GM18870 (cell line): ENCODE data around the gene HOXA5.

Experiments
- ATAC-seq: cut with Tn5 transposase; IDR thresholded peaks from one replicate; pipeline ENCODE4 v1.9.1; 2021; ENCODE audit warnings: moderate library complexity; ENCODE audit not compliant: unreplicated experiment

Gene HOXA5

DNA sequence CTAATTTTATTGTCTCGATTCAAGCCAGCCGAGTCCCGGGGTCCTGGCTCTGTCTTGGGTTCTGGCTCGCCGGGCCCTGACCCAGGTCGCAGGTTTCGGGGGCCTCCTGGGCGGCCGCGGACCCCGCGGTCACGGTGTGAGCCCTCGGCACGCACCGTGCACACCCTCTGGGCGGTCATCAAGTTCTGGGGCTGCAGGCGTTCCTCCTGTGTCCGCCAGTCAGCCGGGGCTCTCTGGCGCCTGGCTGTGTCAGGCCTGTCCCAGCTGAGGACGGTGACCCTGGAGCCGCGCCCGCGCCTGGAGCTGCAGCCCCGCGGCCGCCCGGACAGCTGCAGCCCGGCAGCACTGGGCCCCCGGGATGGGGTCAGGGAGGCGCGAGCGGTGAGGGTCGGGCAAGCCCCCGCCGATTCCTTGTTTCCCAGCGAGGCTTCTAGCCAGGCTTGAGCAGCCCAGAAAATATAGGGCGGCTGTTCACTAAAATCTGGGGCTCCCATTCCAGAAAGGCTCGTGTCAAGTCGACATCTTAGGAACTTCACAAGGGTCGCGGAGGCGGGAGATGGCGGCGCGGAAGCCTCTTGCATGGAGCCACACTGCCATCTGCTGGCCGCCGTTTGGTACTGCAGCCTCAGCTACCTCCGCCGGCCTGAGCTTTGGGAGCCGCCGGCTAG, 17.2 kb upstream of the HOXA5 start:
- peak; percentile 55 for ATAC-seq

DNA sequence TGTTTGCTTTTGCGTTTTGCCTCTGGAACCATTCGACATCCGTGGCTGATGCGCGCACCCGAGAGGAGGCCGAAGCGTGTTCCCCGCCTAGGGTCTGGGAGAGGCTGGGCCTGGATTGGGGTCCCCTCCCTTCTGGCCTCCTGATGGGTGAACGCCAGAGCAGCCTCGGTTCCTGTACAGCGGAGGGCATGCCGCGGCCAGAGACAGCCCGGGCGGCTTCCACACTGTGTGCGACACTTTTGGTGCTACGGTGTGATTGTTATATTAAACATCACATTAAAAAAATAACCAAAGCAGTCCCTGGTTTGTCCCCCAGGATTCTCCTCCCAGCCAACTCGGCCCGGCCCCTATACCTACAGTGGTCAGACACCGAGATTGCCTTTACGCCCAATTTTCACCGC, 16.7 kb upstream of the HOXA5 start:
- ATAC-seq = no peak

DNA sequence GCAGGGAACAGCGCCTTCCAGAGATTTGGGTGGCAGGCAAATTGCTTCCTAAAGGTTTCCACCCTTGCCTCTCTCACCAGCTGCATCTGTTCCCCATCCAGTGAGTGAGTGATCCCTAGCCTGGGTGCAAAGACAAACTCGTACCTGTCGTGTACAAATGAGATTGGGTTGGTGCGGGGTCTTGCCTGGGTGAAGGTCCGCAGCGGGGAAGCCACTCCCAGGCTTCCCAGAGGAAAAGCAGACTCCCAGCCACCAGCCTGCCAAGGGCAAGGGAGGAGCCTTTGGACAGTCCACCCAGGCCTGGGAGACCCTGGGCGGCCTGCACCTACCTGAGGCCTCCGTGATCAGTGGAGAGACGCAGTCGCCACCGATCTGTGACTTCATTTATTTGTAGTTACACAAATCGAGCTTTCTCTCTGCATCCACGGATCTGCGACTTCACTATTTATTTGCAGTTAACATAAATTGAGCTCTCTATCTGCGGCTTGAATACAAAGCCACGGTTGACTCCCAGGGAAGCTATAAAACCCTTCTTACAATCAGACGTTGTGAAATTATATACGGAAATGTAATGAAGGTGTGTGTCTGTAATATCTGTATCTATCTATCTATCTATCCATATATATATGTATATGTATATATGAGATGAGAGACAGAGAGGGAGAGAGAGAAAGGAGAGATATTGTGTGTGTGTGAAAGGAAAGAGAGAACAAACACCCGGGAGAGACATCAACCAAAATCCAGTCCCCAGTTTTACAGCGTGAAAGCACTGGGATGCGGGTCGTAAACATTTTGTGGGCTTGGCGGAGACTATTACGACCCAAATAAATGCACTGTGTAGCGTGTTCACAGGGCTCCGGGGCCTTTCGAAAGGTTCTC, 16.0 kb upstream of the HOXA5 start:
- ATAC-seq = no peak

DNA sequence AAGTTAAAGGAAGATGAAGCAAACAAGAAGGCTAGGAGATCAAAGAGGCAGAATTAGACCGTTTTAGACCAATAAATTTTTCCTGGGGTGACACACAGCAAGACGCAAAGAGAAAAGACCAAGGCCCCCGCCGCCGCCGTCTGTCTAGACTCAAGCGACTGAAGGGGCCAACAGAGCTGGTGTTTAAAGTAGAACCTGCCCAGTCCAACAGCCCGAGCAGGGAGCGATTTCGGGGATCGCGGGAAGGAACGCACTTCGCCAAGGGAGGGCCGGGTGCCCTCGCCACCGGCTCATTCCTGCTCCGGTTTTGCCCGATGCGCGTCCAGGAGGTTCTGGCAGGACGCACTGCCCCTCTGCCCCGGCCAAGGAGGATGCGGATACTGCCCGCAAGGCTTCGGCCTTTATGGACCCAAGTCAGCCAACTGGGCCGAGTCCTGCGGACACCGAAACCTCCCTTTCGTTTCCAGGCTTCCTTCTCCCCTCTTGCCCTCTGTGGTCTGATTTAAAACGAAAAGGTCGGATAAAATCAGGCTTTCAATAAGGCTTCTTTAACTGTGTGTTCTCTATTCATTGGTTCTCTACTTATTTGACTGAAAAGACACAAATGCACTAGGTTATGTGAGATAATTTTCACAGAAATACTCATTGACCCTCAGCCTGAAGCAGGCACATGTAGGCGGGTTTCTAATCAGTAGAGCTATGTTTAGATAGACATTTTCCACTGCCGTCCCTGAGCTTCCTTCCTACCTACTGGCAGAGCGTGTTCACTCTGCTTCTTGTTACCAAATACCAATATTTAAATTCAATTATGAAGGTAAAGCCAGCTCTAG, 15.2 kb upstream of the HOXA5 start:
- ATAC-seq = no peak

DNA sequence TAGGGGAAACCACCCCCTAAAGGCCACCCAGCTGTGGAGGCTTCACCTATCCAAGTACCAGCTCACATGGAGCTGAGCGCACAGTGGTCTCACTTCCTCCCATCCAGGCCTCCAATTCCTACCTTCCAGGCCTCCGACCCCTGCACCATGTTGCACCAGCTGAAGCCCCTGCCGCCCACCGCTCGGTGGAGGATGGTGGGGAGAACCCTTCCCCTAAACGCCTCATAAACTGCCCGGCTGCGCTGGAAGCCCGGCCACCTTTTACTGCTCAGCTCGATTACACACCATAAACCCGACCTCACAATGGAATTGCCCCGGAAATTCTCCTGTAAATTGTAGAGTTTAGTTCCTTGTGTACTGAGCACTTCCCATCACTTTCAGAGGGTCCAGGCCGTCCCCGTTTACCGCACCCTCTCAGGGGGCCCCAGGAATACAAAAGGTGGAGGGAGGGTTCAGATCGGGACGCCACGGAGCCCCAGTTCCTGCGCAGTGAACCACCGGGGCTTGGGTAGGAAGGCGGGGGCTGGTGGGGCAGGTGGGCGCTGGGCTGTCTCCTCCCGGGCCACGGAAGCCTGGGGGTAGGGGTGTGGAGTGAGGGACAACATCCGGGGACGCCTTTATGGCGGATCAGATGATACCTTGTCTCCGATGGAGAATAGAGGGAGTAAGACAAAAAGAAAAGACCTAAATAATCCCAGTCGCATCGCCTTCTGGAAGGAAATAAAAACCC, 14.4 kb upstream of the HOXA5 start:
- ATAC-seq = no peak

DNA sequence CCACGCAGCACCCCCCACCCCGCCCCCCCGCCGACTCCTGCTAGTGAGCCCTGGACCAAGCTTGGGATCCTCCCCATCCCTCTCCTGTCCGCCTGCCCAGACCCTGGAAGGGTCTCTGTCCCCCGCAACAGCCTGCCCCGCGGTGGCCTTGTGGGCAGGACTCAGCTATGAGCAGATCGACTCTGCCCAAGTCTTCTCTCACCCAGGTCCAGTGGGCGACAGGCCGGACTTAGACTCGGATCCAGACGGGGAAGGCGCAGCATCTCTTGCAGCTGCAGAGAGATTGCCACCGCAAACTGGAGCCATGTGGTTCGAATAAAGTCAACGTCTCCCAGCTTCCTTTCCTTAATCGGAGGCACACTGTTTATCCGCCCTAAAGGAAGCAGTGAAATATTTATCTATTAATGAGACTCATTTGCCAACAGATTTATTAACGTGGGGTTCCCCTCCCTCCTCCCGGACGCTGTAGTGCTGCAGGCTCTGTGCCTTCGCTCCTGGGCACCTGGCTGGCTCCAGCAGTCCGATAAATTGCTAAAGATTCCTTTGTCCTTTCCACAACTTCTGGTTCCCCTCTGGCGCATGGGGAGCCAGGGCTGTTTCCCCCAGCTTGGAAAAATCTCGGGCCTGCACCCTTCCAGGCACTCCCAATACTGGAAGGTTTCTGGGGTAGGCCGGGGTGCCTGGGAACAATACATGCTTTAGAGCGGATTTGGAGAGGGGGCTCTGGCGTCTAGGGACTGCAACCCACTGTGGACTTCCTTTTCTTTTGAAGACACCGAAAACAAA, 13.6 kb upstream of the HOXA5 start:
- no peak for ATAC-seq

DNA sequence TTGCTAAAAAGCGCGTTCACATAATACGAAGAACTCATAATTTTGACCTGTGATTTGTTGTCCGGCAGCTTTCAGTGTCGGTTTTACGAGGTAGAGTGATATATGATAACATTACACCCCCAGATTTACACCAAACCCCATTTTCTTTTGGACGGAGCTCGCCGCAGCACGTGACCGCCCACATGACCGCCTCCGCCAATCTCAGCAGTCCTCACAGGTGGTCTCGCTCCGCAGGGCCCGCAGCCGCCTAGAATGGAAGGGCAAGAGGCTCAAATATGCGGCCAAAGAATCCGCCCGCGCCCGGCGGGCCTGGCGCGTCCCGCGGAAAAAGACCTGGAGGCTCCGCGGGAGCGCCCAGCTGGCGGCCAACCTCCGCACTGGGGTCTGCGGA, 13.0 kb upstream of the HOXA5 start, which contains the start of gene HOXA7:
TSS of gene HOXA7 (minus strand) at position 168 of the 391 bp plus-strand sequence. CDS start at position 38, 130 bp downstream.
- no peak for ATAC-seq

DNA sequence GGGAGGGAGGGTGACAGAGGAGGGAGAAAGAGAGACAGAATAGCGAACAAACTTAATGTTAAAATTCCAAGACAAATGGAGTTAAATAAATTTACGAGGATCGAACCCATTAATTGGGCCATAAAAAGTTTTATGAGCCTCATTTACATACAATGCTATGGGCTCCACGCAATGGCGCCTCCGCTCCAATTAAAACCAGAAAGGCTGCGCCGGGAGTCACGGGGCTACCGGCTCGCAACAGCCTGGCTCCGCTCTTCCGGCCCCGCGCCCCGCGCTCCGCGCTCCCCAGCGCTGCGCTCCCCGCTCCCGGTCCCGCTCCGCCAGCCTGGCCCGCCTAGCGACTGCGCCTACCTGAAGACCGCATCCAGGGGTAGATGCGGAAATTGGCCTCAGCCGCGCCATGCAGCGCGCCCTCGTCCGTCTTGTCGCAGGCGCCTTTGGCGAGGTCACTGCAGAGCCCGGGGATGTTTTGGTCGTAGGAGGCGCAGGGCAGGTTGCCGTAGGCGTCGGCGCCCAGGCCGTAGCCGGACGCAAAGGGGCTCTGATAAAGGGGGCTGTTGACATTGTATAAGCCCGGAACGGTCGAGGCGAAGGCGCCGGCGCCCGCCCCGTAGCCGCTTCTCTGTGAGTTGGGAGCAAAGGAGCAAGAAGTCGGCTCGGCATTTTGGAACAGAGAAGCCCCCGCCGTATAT, 12.5 kb upstream of the HOXA5 start:
- no peak for ATAC-seq

DNA sequence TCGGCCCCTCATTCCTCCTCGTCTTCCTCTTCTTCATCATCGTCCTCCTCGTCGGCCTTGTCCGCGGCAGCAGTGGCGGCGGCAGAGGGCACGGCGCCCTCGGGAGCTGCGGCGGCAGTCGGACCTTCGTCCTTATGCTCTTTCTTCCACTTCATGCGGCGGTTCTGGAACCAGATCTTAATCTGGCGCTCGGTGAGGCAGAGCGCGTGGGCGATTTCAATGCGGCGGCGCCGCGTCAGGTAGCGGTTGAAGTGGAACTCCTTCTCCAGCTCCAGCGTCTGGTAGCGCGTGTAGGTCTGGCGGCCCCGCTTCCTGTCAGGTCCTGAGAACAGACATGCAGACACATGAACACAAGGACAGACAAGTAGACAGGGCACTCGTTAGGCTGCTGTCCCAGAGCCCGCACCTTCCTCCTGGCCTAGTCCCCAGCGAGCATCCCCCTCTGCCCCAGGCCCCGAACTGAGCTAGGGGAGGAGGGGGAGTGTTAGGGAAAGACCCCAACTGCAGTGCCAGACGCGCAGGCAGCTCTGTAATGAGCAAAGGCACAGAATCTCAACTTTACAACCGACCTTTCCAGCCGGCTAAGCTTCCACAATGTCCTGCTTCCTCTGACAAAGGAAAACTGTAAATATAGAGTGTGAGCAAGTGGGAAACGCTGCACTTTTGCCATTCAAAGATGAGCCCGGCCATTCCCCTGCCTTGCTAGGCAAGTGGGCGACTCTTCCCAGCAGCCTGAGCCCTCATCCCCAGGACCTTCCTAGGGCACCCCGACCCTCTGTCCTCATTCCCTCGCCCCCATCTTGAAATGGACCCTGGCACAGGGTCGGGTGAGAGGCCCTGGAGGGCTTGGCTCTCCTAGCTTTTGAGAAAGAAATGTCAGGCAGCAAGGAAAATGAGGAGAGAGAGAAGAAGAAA, 11.7 kb upstream of the HOXA5 start:
- no peak for ATAC-seq

DNA sequence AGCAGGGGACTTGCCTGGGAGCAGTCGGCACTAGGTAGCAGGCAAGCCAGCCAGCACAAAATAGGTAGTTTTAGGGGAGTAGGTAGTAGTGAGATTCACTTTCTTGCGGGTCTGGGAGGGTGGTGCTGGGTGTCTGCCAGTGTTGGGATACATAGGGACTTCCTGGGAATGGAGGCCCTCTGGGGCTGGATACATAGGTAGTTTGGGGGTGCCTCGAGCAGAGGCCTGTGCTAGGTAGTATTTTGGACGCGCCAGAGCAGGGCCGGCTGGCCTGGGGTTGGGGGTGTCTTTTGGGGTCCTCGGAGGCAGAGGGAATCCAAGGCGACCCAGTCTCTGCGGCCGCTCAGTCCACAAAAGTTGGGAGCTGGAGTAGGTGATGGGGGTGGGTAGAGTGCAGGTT, 10.9 kb upstream of the HOXA5 start:
- no peak for ATAC-seq

DNA sequence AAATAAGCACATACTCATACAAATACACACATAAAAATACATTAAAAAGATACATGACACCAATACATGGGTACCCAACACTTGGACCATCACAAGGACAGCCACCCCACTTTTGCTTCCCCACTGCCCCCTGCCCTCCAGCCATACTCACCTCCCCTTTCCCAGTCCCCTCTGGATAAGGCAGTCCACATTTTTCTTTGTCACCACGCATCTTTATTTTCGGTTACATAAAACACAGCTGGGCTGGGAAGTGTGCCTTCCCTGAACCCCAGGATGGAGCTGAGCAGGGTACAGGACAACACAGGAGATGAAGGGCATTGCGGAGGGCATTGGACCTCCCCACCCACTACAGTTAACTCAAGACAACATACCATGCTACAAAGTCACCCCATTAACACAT, 10.0 kb upstream of the HOXA5 start:
- ATAC-seq = no peak

DNA sequence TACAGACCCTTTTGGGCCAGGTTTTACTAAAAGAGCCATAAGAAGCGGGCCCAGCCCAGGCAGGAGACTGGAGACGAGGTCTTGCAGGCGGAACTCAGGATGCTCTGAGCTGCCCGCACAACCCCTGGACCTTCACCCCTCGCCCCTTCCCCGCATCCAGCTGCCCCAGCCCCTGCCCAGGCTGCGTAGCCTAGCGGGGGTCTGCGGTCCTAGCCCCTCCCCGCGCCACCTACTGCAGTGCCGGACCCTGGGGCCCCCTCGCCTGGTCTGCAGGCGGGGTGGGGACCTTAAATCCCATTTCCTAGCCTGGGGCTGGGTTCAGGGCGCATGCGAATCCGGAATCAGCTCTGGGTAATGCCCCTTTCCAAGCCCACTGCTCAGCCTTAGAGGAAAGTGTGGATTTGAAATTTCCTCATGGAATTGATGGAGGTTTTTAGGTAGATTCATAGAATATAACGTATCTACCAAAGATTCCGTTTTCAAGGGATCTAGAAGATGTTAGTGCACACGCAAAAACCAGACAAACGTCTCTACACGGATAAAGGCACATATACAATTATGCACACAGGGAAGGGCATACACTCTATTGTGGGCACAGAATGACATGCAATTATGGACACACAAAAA, 9.4 kb upstream of the HOXA5 start:
- ATAC-seq = no peak

DNA sequence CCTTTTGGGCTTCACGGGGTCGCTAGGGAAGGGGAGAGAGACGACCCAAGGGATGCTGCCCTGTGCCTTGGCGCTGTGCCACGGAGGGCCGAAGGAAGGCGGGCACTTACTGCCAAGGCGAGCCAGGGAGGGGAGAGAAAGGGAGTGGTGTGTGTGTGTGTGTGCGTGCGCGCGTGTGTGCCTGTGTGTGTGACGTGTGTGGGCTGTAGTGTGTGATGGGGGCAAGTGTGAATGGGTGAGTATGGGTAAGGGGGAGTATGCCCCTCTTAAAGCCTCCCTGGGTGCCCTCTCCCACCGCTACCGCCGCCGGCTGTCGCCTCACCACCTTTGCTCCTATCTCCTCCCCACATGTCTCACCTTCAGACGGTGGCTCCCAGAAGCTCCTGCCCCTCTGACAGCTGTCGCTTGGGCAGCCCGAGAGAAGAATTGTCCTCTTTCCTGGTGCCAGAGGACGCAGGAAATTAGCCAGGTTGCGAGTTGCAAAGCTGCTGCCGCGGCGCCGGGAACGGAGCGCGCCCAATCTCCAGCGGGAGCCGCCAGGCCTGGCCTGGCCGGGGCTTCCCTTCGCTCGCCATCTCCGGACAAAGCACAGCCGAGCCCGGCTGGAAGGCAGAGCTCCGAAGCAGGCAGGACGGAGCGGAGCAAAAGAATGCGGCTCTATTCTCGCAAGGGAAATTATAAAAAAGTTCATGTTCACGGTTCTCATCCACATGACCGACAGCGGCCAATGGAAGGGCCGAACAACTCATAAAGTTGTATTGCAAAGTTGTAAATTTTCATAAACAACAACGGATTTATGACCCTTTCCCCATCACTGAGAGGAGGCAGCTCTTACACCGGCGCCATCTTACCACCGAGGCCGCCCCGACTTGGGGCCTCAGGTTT, 8.7 kb upstream of the HOXA5 start, which contains the start of gene HOXA3:
TSS of gene HOXA3 (minus strand) at position 653 of the 885 bp plus-strand sequence. CDS start 41,943 bp downstream, outside the sequence.
- ATAC-seq = no peak

DNA sequence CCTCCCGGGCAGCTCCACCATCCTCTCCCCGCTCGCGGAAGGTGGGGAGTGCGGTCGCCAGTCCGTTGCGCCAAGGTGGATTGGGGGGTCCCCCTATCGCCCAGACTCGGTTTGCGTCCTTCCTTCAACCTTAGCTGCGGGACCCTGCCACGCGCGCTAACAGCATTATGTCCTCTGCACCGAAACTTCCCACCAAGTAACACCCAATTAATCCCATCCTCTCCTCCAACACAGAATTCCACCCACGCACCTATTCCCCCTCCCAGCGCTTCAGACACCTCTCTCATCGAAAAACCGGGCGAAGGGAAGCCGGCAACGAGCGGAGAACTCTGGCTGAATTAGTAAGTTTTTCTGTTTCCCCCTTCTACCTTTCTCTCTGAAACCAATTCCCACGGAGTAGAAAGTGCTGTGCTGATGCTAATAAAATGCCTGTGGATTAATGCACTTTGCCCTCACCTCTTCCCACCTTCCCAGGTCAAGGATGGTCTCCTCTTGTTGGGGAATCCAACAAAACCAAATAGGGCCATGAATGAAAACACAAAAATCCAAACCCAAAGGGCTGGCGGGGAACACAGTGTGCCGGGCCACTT, 8.0 kb upstream of the HOXA5 start:
- ATAC-seq = no peak

DNA sequence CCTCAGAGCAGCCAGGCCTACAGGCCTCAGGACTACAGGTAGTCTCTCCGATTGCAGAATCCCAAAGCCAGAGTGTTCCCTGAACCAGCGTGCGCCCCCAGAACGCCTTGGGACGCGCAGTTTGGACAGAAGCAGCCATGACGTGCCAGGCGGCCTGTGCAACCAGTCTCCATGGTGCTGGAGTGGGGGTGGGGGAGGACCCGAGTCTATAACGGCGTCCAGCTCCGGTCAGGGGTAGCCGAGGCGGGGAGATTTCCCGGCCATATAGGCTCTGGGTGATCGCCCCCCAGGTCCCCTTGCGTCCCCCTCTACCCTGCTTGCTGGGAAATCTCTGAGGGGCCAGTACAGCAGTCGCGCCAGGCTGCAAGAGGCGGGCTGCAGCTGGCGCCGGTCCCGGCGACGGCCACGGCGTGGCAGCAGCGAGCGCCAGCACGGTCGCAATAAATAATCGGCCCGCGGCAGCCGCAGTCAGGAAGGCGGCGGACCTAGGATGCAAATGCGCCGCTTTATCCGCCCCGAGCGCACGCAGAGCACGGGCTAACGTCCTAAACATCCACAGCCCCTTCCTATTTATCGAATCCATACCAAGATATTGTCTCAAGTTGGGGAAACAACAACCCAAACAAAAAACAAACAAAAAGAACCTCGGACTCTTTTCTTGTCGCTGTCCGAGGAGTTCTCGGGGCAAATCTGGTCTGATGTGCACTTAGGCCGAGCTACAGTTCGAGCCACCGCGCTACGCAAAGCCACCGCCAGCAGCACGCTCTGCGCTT, 7.3 kb upstream of the HOXA5 start:
- peak; percentile 58 for ATAC-seq
